ENCODE data around the gene CAMSAP3. TPM values are rescaled to one million over a fixed set of nuclear protein-coding genes. Genes with fewer than 3 reads are reported as not detected.

CAMSAP3 gene
- polyA plus RNA-seq, 1 donor = 18.9 TPM

- DNase-seq = no peak
Observed at GRCh38 chr19:7612282-7613274, 16.9 kb downstream of the CAMSAP3 start.

- DNase-seq = no peak
Observed at GRCh38 chr19:7614859-7615741, 19.4 kb downstream of the CAMSAP3 start.

GRCh38 chr19:7617172-7617571 is 21.5 kb downstream of the CAMSAP3 start:
- no peak for DNase-seq

GRCh38 chr19:7617735-7618134 is 22.1 kb downstream of the CAMSAP3 start:
- DNase-seq = no peak

- DNase-seq = no peak
Observed at GRCh38 chr19:7618348-7618747, 22.7 kb downstream of the CAMSAP3 start.

GRCh38 chr19:7618771-7619510 is 23.3 kb downstream of the CAMSAP3 start:
- no peak for DNase-seq

- DNase-seq = no peak
Observed at GRCh38 chr19:7619671-7620441, 24.2 kb downstream of the CAMSAP3 start.

- no peak for DNase-seq
Observed at GRCh38 chr19:7620442-7621412, 25.1 kb downstream of the CAMSAP3 start.

- DNase-seq = no peak
Observed at GRCh38 chr19:7622933-7623685, 27.4 kb downstream of the CAMSAP3 start.

- DNase-seq = no peak
Observed at GRCh38 chr19:7623725-7624603, 28.3 kb downstream of the CAMSAP3 start.

GRCh38 chr19:7624810-7625209 is 29.1 kb downstream of the CAMSAP3 start:
- DNase-seq = no peak

- no peak for DNase-seq
Observed at GRCh38 chr19:7625763-7626372, 30.2 kb downstream of the CAMSAP3 start.

- DNase-seq = no peak
Observed at GRCh38 chr19:7627166-7627565, 31.5 kb downstream of the CAMSAP3 start.

GRCh38 chr19:7628589-7629311 is 33.1 kb downstream of the CAMSAP3 start:
- no peak for DNase-seq

GRCh38 chr19:7629347-7630054 is 33.8 kb downstream of the CAMSAP3 start, which contains the start of the genes PET100 and XAB2:
Gene PET100, plus strand, starts transcription at chr19:7629793. Its CDS starts 41 bp downstream, at chr19:7629834.
Gene XAB2, minus strand, starts transcription at chr19:7629545. Its CDS starts 18 bp downstream, at chr19:7629527.
- peak; percentile 98 for DNase-seq

GRCh38 chr19:7631577-7631976 is 35.9 kb downstream of the CAMSAP3 start:
- no peak for DNase-seq
